Measurements from ENCODE around the gene SERGEF. TPM values are rescaled to one million over a fixed set of nuclear protein-coding genes. Genes with fewer than 3 reads are reported as not detected.

Gene SERGEF
- total and polyA plus RNA-seq, 2 of the 4 experiments (the other 2 are of a cell fraction) = 12.2 to 18.1 TPM

DNA sequence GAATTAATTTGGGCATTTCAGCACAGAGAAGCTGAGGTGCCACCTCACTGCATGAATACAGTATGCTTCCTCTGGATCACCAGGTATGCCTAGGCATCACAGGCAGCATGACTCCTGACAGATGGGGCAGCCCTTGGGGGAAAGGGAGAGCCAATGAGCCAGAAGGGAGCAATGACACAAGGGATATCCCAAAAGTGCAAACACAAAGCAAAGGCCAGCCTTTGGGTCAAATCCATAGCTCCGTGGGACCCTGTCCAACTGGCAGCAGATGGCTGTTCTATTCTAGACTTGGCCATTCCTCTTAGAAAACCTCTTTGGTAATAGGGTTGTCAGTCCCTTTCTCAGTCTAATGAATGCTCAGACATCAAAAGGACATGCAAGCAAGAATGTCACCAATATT is 73.3 kb downstream of the SERGEF start:
- H3K27me3 ChIP-seq (ENCODE audit: control insufficient read depth, insufficient read depth, low read length) = no peaks in the 10 kb centered on the region
- 0 out of 2 replicates have a peak, but pooled peaks cover 3% of the 10 kb centered on the region for H3K9me1 ChIP-seq (ENCODE audit: insufficient read depth, low read length)
- no peak overlapping the region for H3K18ac ChIP-seq (ENCODE audit: low read depth, low read length)
- in situ Hi-C loops (cut with MboI; ENCODE audit: low sequenced_read_pairs) (no loop called here), dilution Hi-C loops (cut with HindIII; ENCODE audit: low sequenced_read_pairs, unreplicated experiment) (no loop called here), intact Hi-C loops (cut with micrococcal nuclease) (no loop called here)
- H3K23ac ChIP-seq (ENCODE audit: low read depth, low read length) = no peak overlapping the region
- H3K9me3 ChIP-seq (ENCODE audit: control insufficient read depth, insufficient read depth, low read length) = no peaks in the 10 kb centered on the region
- H4K20me1 ChIP-seq (ENCODE audit: insufficient read depth, low read length) = no peaks in the 10 kb centered on the region
- H3K4me1 ChIP-seq (ENCODE audit: control insufficient read depth, insufficient read depth, low read length) = no peaks in the 10 kb centered on the region; the same call in 1 of the 2 replicates
- BruUV-seq (replicated peaks) = no TSS peak
- H4K5ac ChIP-seq (ENCODE audit: low read depth, low read length) = no peak overlapping the region
- H3K4me2 ChIP-seq (ENCODE audit: low read depth, low read length) = no peak overlapping the region
- no CpG with 5 or more reads among the region's 1 CpG for WGBS, 2 experiments (ENCODE audit: extremely low coverage in 2 of 2, insufficient read length in 1 of 2)
- DNase-seq (no peak), ATAC-seq (ENCODE audit: low read depth) (no peak)
- no peak overlapping the region for H3K4me3 ChIP-seq (ENCODE audit: insufficient read depth, low read depth, low read length)
- H3K79me1 ChIP-seq (ENCODE audit: low read depth in 1 of 2, low read length in 2 of 2) = no peaks in the 10 kb centered on the region
- no peak overlapping the region for H3K27ac ChIP-seq (ENCODE audit: insufficient read depth, low read length)
- H3K14ac ChIP-seq (replicated peaks; ENCODE audit: low read depth, low read length) = no peak overlapping the region
- no peak overlapping the region for H2BK15ac ChIP-seq (ENCODE audit: low read depth, low read length)
- no peak for TF ChIP-seq MAZ (IDR thresholded peaks at IDR 0.05; ENCODE audit: borderline replicate concordance, low read depth, low read length)
- TF ChIP-seq SMC3 (IDR thresholded peaks at IDR 0.05; ENCODE audit: low read depth, low read length) = no peak
- TF ChIP-seq MAFK (IDR thresholded peaks at IDR 0.05; ENCODE audit: low read depth, low read length) = no peak
- TF ChIP-seq POLR2A (IDR thresholded peaks at IDR 0.05; ENCODE audit: low read depth, low read length) = no peak
- no peak for TF ChIP-seq CEBPB (IDR thresholded peaks at IDR 0.05; ENCODE audit: low read depth, low read length)
- no peak for TF ChIP-seq MXI1 (IDR thresholded peaks at IDR 0.05; ENCODE audit: borderline replicate concordance, low read depth, low read length)
- TF ChIP-seq RAD21 (IDR thresholded peaks at IDR 0.05; ENCODE audit: low read length) = no peak
- no peak for TF ChIP-seq RFX5 (IDR thresholded peaks at IDR 0.05; ENCODE audit: low read depth, low read length)
- TF ChIP-seq, protein P1, sequence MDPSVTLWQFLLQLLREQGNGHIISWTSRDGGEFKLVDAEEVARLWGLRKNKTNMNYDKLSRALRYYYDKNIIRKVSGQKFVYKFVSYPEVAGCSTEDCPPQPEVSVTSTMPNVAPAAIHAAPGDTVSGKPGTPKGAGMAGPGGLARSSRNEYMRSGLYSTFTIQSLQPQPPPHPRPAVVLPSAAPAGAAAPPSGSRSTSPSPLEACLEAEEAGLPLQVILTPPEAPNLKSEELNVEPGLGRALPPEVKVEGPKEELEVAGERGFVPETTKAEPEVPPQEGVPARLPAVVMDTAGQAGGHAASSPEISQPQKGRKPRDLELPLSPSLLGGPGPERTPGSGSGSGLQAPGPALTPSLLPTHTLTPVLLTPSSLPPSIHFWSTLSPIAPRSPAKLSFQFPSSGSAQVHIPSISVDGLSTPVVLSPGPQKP (IDR thresholded peaks at IDR 0.05; ENCODE audit: borderline replicate concordance, low read depth, low read length) = no peak
- TF ChIP-seq, protein P2, sequence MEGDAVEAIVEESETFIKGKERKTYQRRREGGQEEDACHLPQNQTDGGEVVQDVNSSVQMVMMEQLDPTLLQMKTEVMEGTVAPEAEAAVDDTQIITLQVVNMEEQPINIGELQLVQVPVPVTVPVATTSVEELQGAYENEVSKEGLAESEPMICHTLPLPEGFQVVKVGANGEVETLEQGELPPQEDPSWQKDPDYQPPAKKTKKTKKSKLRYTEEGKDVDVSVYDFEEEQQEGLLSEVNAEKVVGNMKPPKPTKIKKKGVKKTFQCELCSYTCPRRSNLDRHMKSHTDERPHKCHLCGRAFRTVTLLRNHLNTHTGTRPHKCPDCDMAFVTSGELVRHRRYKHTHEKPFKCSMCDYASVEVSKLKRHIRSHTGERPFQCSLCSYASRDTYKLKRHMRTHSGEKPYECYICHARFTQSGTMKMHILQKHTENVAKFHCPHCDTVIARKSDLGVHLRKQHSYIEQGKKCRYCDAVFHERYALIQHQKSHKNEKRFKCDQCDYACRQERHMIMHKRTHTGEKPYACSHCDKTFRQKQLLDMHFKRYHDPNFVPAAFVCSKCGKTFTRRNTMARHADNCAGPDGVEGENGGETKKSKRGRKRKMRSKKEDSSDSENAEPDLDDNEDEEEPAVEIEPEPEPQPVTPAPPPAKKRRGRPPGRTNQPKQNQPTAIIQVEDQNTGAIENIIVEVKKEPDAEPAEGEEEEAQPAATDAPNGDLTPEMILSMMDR (conservative IDR thresholded peaks at IDR 0.05; ENCODE audit: low read depth, low read length) = no peak
- TF ChIP-seq FOS (IDR thresholded peaks at IDR 0.05; ENCODE audit: low read depth, low read length) = no peak
- TF ChIP-seq USF2 (IDR thresholded peaks at IDR 0.05; ENCODE audit: low read depth, low read length) = no peak
- TF ChIP-seq NFE2L2 (IDR thresholded peaks at IDR 0.05; ENCODE audit: low read depth, low read length) = no peak
- no peak for TF ChIP-seq CHD1 (IDR thresholded peaks at IDR 0.05; ENCODE audit: low read depth, low read length)
- no peak overlapping the region for H2AK5ac ChIP-seq (ENCODE audit: low read depth, low read length)
- H2BK5ac ChIP-seq (ENCODE audit: low read depth, low read length, poor library complexity, severe bottlenecking) = no peak overlapping the region
- ChIA-PET CTCF (no interaction called here), POLR2A (ENCODE audit: unreplicated experiment) (no interaction called here)
- H3K4ac ChIP-seq (ENCODE audit: low read depth, low read length) = no peak overlapping the region
- no peak overlapping the region for H2AK9ac ChIP-seq (replicated peaks; ENCODE audit: low read depth, low read length, poor library complexity)
- H3K36me3 ChIP-seq (ENCODE audit: control insufficient read depth, insufficient read depth, low read length) = no peaks in the 10 kb centered on the region
- H2BK20ac ChIP-seq (ENCODE audit: low read depth, low read length) = no peak overlapping the region
- H3K9ac ChIP-seq (ENCODE audit: low read depth, low read length) = no peak overlapping the region
- H4K8ac ChIP-seq (ENCODE audit: low read depth in 2 of 2, low read length in 2 of 2) = no peak overlapping the region
- no peak overlapping the region for H3K56ac ChIP-seq (ENCODE audit: extremely low read depth, insufficient read depth, low read length)
- no peak overlapping the region for H2AFZ ChIP-seq (replicated peaks; ENCODE audit: low read length, poor library complexity)
- H4K91ac ChIP-seq (ENCODE audit: insufficient read depth, low read depth, low read length) = no peak overlapping the region
- no peak overlapping the region for H2BK120ac ChIP-seq (ENCODE audit: low read depth, low read length)

All from IMR-90 (cell line).